Thyroid gland (tissue), 4 donors: ENCODE results near the gene TYK2.

Experiments used
- POLR2A ChIP-seq, 2 donors: fragments of 450-650 bp; IDR thresholded peaks; one replicate each; pipeline ENCODE4 v1.6.1; 2017; ENCODE audit warnings: antibody characterized with exemption in 2 of 2, mild to moderate bottlenecking in 2 of 2, moderate library complexity in 1 of 2
- TF ChIP-seq, protein P1 (sequence below), 6 experiments: fragments of 200-600 bp in 3 of 6; fragments of 450-650 bp in 3 of 6; sonication (generic) in 3 of 6; IDR thresholded peaks; one replicate each; pipeline ENCODE4 v1.5.1; 2016 to 2019; ENCODE audit warnings: antibody characterized with exemption in 6 of 6, mild to moderate bottlenecking in 2 of 6, inconsistent platforms in 1 of 6, moderate library complexity in 1 of 6

DNA sequence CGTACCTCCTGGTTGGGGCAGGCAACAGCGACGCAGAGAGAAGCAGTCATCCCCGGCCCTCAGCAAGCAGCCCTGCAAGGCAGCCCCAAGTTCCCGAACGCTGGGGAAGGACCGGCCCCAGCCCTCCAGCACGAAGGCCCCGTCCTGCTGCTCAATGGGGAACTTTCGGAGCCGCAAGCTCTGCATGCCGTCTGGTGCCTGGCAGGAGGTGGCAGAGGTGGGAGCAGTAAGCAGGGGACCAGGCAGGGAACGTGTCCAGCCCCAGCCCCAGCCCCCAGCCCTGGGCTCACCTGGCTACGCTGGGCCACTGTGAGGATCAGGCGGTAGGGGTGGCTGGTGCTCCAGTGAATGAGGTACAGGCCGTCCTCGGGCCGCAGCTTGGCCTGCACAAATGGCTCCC, 18.1 kb downstream of the TYK2 start:
- TF ChIP-seq, protein P1, sequence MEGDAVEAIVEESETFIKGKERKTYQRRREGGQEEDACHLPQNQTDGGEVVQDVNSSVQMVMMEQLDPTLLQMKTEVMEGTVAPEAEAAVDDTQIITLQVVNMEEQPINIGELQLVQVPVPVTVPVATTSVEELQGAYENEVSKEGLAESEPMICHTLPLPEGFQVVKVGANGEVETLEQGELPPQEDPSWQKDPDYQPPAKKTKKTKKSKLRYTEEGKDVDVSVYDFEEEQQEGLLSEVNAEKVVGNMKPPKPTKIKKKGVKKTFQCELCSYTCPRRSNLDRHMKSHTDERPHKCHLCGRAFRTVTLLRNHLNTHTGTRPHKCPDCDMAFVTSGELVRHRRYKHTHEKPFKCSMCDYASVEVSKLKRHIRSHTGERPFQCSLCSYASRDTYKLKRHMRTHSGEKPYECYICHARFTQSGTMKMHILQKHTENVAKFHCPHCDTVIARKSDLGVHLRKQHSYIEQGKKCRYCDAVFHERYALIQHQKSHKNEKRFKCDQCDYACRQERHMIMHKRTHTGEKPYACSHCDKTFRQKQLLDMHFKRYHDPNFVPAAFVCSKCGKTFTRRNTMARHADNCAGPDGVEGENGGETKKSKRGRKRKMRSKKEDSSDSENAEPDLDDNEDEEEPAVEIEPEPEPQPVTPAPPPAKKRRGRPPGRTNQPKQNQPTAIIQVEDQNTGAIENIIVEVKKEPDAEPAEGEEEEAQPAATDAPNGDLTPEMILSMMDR (IDR thresholded peaks at IDR 0.05) = no peak
- no peak for TF ChIP-seq POLR2A (IDR thresholded peaks at IDR 0.05)
